ENCODE measurements around the gene BMPER. TPM values are rescaled to one million over a fixed set of nuclear protein-coding genes. Genes with fewer than 3 reads are reported as not detected.

The BMPER gene
- total and polyA plus RNA-seq, 8 donors, result 1.9 to 9.5 (median 4.6) TPM; not detected in 1

DNA sequence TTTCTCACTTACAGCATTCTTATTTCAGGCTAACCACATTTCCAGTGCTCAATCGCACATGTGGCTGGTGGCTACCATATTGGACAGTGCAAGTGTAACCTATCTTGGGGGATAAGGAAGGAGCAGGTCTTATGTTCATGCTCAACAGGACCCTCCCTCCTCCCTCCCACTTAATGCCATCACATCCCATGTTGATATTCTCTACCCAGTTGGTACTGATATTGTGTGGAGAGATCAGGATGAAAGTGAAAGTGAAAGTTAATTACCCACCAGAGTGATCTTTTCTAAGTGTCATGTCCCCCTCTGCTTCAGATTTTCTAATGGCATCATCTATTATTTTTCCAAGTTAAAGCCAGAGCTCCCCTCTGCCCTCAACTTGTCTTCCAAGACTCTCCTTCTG, 91.6 kb downstream of the BMPER start:
- intact Hi-C loops (cut with DNase I; ENCODE audit: low total_unique reads), result no loop called here
- WGBS, 5 donors, result 85 to 98% (median 97%) methylated on average over 1 of the region's 1 CpG
- no peaks in the 10 kb centered on the region for H3K27me3 ChIP-seq
- H3K9me3 ChIP-seq, result no peaks in the 10 kb centered on the region
- no peak for TF ChIP-seq POLR2A (IDR thresholded peaks at IDR 0.05)
- no peak for TF ChIP-seq POLR2AphosphoS5 (IDR thresholded peaks at IDR 0.05)
- TF ChIP-seq, protein P1, sequence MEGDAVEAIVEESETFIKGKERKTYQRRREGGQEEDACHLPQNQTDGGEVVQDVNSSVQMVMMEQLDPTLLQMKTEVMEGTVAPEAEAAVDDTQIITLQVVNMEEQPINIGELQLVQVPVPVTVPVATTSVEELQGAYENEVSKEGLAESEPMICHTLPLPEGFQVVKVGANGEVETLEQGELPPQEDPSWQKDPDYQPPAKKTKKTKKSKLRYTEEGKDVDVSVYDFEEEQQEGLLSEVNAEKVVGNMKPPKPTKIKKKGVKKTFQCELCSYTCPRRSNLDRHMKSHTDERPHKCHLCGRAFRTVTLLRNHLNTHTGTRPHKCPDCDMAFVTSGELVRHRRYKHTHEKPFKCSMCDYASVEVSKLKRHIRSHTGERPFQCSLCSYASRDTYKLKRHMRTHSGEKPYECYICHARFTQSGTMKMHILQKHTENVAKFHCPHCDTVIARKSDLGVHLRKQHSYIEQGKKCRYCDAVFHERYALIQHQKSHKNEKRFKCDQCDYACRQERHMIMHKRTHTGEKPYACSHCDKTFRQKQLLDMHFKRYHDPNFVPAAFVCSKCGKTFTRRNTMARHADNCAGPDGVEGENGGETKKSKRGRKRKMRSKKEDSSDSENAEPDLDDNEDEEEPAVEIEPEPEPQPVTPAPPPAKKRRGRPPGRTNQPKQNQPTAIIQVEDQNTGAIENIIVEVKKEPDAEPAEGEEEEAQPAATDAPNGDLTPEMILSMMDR (IDR thresholded peaks at IDR 0.05), result no peak
- TF ChIP-seq EP300 (IDR thresholded peaks at IDR 0.05), result no peak
- H3K4me3 ChIP-seq, result no peak overlapping the region
- no peaks in the 10 kb centered on the region for H3K36me3 ChIP-seq
- DNase-seq, result no peak
- H3K4me1 ChIP-seq, result no peaks in the 10 kb centered on the region
- H3K27ac ChIP-seq, result no peak overlapping the region

DNA sequence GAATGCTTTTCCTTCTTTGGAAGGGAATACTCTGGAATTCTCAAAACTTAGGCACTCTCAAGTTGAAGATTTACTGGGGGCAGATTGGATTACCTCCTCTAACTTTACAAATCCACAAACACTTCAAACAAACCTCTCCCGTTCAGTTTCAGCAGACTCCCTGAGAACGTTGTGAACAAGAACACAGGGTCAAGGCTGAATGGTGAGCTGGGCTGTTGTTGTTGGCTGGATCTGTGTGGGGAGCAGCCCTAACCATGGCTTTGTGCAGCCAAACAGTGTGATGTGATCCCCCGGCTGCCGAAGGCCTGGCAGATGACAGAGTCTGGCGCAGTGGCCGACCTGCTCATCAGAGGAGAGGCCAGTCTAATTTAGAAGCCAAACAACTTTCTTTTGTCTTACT, 93.1 kb downstream of the BMPER start:
- Histone ChIP-seq H3K9me3 (no peaks in the 10 kb centered on the region), H3K27me3 (no peaks in the 10 kb centered on the region), H3K27ac (peak overlapping the region in 1 of 5 donors; percentile 23), H3K4me3 (no peak overlapping the region), H3K4me1 (no peaks in the 10 kb centered on the region), H3K36me3 (no peaks in the 10 kb centered on the region)
- 68 to 81% (median 74%) methylated on average over 6 of the region's 6 CpGs for WGBS, 5 donors
- intact Hi-C loops (cut with DNase I; ENCODE audit: low total_unique reads), result no loop called here
- TF ChIP-seq, protein P1 (IDR thresholded peaks at IDR 0.05), result no peak
- TF ChIP-seq EP300 (IDR thresholded peaks at IDR 0.05) (no peak), POLR2AphosphoS5 (IDR thresholded peaks at IDR 0.05) (no peak), POLR2A (IDR thresholded peaks at IDR 0.05) (no peak)
- DNase-seq, result no peak

- no peak overlapping the region for H3K4me3 ChIP-seq
- H3K36me3 ChIP-seq, result no peaks in the 10 kb centered on the region
- intact Hi-C loops (cut with DNase I; ENCODE audit: low total_unique reads), result no loop called here
- no peaks in the 10 kb centered on the region for H3K27me3 ChIP-seq
- H3K27ac ChIP-seq, result no peak overlapping the region
- peaks cover 0 to 10% (median 4%) of the 10 kb centered on the region in 4 donors for H3K4me1 ChIP-seq
- WGBS, 5 donors, result 57 to 68% (median 61%) methylated on average over 3 of the region's 3 CpGs
- no peak for TF ChIP-seq POLR2AphosphoS5 (IDR thresholded peaks at IDR 0.05)
- TF ChIP-seq POLR2A (IDR thresholded peaks at IDR 0.05), result no peak
- TF ChIP-seq, protein P1 (IDR thresholded peaks at IDR 0.05), result no peak
- TF ChIP-seq EP300 (IDR thresholded peaks at IDR 0.05), result no peak
- DNase-seq, result no peak
- no peaks in the 10 kb centered on the region for H3K9me3 ChIP-seq
Measured at GRCh38 chr7:34011017-34011695, 105.8 kb downstream of the BMPER start.

DNA sequence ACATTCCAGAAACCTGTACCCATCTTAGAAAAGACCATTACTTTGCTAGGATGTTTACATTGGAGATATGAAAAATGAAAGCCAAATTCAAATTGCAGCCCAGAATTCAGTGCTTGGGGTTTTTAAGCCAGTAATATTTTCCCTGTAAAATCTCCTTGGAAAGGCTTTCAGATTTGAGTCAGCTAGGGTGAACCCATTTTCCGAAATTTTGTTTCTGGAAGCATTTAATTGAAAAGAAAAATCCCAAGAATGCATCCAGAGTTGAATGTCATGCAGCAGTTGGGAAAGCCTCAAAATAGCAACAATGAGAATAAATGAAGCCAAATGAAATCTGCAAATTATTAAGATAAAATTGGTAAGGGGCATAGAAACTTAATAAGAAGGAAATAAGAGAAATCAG, 106.4 kb downstream of the BMPER start:
- intact Hi-C loops (cut with DNase I; ENCODE audit: low total_unique reads), result no loop called here
- 48 to 64% (median 56%) methylated on average over 1 of the region's 1 CpG for WGBS, 5 donors
- H3K4me3 ChIP-seq, result no peak overlapping the region
- H3K4me1 ChIP-seq, result peaks cover 0 to 10% (median 4%) of the 10 kb centered on the region in 4 donors
- DNase-seq, result no peak
- H3K9me3 ChIP-seq, result no peaks in the 10 kb centered on the region
- no peaks in the 10 kb centered on the region for H3K27me3 ChIP-seq
- no peak overlapping the region for H3K27ac ChIP-seq
- TF ChIP-seq EP300 (IDR thresholded peaks at IDR 0.05) (no peak), POLR2A (IDR thresholded peaks at IDR 0.05) (no peak), POLR2AphosphoS5 (IDR thresholded peaks at IDR 0.05) (no peak)
- TF ChIP-seq, protein P1 (IDR thresholded peaks at IDR 0.05), result no peak
- no peaks in the 10 kb centered on the region for H3K36me3 ChIP-seq

Data from stomach (tissue), 9 donors.